Cerebellar nuclear complex (tissue), 1 donor: ENCODE results near the gene KIAA1958.

Source experiments
- DNase-seq, 2 experiments: peaks; one replicate each; lab custom pipeline; 2025; lab: John Stamatoyannopoulos, UW

KIAA1958 gene, protein sequence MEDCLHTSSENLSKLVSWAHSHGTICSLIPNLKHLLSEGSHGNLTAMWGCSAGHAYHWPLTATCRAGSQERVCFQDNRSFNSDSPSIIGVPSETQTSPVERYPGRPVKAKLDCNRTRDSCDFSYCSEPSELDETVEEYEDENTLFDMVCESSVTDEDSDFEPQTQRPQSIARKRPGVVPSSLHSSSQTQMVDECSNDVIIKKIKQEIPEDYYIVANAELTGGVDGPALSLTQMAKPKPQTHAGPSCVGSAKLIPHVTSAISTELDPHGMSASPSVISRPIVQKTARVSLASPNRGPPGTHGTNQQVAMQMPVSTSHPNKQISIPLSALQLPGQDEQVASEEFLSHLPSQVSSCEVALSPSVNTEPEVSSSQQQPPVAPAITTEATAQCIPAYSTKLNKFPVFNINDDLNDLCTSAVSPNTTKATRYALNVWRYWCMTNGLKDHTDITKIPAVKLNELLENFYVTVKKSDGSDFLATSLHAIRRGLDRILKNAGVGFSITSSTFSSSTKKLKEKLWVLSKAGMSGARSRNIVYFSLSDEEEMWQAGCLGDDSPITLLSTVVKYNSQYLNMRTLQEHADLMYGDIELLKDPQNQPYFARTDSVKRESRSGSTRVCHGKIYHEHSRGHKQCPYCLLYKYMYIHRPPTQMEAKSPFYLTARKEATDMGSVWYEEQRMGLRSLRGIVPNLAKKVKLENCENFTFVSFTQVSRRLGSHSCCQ

DNA sequence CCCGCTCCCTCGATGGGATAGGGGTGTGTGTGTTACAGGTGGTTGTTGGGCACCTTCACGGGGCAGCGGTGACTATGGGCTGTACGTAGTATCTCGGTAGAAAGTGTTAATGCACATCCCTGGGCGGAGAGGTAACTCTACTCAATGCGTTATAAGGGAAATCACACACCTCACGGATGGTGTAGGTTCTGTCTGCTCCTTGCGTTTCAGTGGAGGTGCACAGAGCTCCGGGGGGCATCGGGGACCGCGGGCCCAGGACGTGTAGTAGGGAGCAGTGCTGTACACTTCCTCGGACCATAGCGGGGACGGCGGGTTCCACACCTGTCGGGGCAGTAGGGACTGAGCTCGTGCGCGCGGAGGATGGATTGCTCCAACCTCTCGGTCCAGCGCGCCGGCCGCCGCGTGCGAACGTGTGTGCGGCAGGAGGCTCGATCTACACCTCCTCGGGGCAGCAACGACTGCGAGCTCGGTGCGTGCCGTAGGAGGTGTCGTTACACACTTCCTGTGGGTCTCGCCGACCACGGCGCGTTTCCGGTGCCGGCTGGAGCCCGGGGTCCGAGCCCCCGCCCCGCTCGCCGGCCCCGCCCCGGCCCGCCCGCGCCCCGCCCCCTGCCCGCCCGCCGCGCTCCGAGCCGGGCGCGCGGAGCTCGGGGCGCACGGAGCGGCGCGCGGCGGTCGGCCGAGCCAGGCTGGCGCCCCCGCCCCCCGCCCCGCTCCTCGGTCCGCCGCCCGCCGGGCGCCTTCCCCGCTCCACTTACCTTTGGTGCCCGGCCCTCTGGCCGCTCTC lies at the start of gene KIAA1958:
KIAA1958 (plus strand) TSS at position 607 of the 787 bp plus-strand sequence. CDS start 87,254 bp downstream, outside the sequence.
- no peak for DNase-seq

DNA sequence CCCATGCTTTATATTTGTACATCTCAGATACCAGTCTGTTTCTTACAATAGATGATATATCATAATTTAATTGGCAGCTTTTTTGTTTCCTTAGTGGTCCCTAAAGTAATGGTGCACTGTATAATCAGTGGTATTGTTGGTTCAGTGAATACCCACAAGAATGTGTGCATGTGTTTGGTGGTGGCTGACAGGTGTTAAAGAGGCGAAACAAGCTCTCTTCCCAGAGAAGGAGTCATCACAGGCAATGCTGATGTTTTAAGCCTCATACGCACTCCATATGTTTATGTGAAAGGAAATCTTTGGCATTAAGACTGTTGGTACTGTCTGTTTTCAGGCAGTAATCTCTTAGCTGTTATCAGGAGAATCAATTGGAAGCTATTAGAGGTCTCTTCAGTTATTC lies 49.2 kb upstream of the KIAA1958 start:
- no peak for DNase-seq

DNA sequence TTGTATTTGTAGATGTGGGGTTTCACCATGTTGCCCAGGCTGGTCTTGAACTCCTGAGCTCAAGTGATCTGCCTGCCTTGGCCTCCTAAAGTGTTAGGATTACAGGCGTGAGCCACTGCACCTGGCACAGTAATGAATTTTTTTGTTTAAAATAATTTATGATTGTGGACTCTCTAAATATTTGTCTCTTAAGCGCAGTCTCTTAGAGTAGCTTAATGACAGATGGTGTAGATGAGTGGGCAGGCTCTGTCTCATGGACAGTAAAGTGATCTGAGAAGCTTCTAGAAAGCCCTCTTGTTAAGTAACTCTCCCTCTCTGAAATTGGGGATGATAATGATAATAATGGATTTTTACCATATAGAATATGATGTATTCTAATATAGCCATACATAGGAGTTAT lies 47.5 kb upstream of the KIAA1958 start:
- DNase-seq = no peak

DNA sequence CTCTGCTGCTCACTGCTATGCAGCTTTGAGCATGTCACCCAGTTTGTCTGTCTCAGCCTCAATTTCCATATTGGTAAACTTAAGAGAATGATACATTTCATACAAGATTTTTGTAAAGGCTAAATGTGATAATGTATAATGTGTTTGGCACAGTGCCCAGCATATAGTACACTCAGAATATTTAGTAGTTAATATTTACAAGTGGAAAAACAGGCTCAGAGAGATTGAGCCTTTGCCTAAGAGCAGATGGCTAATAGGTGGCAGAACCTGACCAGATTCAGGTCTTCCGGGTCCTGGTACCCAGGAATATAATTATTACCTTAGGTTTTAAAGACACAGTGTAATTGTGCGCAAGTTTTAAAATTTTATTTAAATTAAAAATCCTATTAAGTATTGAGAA lies 46.8 kb upstream of the KIAA1958 start:
- DNase-seq = no peak

DNA sequence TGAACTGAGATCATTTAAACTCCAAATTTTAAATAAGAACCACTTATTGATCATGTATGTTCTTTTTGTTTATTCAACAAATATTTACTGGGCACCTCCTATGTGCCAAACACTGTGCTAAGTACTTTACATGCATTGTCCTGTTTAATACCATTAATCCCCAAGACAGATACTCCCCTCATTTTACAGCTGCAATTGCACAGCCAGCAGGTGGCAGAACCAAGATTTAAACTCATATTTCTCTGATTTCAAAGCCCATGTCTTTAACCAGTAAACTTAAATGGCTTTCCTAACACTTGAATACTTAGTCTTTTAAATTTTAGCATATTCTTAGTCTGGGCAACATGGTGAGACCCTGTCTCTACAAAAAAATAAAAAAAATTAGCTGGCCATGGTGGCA lies 43.4 kb upstream of the KIAA1958 start:
- DNase-seq = no peak

DNA sequence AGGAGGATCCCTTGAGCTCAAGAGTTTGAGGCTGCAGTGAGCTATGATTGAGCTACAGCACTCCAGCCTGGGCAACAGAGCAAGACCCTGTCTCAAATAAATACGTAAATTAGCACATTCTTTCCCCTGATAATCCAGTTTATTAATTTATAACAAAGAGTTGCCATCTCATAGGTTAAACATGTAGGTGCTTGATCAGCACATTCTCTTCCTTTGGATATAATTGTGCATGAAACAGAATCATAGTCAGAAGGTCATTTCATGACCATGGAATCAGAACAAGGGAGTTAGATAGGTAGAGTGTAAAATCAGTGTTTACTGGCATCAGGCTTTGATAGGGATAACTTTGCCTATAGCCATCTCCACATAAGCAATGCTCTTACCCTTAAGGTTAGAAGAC lies 43.0 kb upstream of the KIAA1958 start:
- no peak for DNase-seq

DNA sequence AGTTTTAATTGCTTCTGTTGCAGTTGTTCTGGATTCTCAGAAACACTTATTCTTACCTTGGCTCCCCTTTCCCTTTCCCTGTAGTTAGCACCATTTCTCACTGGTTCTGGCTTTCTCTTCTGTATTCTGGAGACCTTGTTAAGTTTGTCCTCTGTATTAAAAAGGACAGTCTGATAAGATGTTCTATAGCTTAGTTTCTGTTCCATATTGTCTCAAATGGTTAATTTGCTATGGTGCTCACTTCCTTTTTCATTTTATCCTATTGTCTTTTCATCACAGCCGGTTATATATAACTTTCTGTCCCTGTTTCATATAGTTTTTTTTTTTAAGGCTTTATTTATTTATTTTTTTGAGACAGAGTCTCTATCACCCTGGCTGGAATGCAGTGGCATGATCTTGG lies 41.4 kb upstream of the KIAA1958 start:
- DNase-seq = no peak

DNA sequence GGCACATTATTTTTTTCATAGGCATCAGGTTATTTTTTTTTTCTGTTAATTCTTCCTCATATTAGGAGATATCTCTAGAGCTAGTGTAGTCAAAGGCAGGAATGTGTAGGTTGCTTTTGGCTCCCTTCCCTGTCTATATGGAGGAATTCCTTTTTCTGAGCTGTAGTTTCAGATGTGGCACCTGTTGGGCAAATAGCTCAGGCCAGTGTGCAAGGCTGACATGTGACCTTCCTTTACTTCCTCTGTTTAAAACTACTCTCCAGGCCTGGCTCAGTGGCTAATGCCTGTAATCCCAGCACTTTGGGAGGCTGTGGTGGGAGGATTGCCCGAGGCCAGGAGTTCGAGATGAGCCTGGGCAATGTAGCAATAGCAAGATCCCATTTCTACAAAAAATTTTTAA lies 40.5 kb upstream of the KIAA1958 start:
- DNase-seq = no peak

DNA sequence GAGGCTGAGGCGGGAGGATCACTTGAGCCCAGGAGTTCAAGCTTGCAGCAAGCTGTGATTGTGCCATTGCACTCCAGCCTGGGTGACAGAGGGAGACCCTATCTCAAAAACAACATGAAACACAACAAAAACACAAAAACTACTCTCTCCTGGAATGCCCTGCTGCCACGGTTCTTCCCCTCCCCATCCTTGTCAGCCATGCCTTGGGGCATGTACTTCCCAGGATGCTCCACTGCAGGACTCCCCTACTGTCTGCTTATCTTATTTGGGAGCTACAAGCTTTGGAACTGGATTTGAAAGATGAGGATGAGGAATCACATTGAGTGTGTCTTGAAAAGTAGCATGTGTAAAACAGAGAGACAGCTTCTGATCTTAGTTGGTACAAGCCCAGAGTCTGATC lies 40.1 kb upstream of the KIAA1958 start:
- no peak for DNase-seq

DNA sequence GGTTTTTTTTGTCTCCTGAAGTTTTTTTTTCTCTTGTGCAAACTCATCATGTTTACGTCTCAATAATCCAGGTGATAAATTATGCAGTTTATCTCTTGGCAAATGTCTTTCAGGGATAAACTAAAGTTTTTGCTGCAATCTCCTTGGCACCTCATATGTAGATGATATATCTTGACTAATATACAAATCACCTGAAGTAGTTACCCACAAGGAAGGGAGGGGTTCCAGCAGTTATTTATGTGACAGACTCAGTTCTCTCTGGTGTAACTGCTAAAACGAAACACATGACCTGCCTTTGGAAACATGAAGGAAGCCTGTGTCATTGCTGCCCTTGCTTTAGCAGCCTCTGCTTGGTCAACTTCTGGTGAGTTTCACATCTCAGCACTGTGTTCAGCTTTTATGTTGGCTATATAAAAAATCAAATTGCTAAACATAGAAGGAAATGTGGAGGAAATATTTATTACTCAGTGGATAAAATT lies 39.3 kb upstream of the KIAA1958 start:
- no peak for DNase-seq

DNA sequence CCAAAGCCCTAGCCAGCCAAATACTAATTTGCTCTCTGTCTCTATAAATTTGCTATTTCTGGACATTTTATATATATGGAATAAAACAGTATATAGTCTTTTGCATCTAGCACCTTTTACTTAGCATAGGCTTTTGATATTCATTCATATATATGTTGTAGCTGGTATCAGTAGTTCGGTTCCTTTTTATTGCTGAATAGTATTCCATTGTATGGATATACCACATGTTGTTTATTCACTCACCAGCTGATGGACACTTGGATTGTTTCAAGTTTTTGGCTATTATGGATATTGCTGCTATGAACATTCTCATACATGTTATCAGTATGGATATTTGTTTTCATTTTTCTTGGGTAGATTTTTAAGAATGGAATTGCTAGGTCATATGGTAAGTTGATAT lies 23.8 kb upstream of the KIAA1958 start:
- DNase-seq = no peak

DNA sequence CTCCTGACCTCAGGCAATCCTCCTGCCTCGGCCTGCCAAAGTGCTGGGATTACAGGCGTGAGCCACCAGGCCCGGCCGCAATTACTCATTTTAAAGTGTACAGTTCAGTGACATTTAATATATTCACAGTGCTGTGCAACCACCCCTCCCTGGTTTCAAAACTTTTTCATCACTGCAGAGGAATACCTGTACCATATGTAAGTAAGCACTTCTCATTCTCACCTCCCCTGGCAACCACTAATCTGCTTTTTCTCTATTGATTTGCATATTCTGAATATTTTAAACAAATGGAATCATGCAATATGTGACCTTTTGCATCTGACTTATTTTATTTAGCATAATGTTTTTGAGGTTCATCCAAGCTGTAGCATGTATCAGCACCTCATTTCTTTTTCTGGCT lies 21.3 kb upstream of the KIAA1958 start:
- DNase-seq = no peak

DNA sequence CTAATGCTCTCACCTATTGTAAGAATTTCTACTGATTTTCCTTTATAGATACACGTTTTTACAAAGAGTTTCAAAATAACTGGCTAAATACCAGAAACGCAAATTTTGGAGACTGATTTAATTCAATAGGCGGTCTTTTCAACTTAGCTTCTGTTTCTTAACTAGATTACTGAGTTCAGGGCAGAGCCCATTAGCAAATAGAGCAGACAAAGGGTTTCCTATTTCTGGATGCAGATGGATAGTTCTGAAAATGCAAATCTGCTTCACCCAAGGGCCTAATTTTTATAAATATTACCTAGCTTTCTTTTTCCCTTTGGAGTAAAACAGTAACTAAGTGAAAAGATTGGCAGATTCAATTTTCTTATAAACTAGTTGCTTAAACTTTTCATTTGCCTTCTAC lies 13.6 kb upstream of the KIAA1958 start:
- no peak for DNase-seq

DNA sequence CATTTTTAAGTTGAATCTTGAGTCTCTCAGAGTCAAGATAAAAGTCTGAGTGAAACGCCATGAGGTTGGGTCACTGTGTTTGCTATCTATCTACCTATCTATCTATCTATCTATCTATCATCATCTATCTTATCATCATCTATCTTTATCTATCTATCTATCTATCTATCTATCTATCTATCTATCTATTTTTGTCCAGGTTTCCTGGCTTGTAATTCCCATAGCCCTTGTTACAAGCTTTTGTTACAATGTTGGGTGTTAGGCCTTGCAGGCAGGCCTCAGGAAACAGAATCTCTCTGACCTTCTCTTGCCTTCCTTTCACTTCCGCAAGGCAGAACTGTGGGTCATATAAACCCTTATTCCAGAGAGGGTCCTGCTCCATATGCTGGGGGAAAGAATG lies 12.6 kb upstream of the KIAA1958 start:
- DNase-seq = no peak

DNA sequence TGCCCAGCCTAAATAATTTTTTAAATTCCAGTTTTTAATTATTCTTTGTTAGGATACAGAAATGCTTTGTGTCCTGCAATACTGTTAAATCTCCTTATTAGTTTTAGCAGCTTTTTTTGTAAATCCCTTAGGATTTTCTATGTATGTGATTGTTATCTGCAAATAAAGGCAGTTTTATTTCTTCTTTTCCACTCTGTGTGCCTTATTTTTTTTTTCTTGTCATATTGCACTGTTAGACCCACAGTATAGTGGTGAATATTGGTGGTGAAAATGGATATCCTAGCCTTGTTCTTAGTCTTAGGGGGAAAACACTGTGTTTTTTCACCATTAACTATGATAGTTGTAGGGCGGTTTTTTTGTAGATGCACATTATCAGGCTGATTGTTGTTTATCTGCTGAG lies 11.3 kb upstream of the KIAA1958 start:
- no peak for DNase-seq

DNA sequence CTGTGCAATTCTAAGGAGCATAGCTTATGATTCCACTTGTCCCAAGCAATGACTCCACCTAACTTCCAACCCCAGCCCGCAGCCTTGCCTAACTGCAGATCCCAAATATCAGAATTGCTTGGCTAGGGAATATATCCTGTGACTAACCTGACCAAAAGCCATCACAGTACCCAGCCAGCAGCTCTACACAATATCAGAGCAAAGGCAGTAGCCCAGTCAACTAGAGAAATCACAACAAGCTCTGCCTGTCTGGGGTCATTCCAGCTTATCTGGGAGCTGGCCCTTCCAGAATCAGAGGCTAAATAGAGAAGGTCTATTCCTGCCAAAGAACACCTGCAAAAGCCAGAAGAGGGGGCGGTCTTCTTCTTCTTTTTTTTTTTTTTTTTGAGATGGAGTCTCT lies 9.3 kb upstream of the KIAA1958 start:
- DNase-seq = no peak

DNA sequence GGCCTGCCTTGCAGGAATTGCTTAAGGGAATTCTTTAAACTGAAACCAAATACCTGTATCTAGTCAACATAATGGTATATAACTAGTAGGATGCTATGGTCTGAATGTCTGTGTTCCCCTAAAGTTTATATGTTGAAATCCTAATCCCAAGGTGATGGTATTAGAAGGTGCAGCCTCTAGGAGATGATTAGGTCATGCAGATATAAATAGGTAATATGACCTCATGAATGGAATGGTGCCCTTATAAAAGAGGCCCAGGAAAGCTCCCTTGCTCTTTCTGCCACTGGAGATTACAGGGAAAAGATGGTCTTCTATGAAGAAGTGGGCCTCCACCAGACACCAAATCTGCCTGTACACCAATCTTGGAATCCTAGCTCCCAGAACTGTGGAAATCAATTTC lies 7.4 kb upstream of the KIAA1958 start:
- DNase-seq = no peak

DNA sequence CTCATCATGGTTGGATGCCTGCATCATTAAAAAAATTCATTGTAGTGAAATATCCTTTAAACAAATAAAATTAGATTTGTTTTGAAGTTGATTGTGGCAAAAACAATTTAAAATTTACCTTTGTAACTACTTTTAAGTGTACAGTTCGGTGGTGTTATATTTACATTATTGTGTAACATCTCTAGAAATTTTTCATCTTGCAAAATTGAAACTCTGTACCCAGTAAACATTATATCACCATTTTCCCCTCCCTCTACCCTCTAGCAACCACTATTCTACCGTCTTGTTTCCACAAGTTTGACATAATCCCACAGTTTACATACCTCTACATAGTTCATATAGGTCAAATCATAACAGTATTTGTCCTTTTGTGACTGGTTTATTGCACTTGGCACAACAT lies 2.0 kb upstream of the KIAA1958 start:
- no peak for DNase-seq

DNA sequence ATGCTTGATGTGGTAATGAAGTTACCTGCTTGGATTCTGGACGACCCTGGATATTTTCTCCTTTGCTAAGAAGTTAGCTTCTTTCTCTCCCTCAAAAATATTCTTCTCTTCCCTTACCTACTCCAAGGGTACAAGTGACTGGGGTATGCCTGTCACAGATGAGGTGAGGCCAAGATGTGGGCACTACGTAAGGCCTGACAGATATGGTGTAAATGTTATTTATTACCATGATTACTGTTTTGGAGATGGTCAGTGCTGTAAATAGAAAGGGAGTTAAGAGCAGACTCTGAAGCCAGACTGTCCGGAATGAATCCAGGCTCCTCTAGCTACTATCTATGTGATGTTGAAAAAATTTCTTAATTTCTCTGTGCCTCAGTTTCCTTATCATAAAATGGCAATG lies 1.1 kb upstream of the KIAA1958 start:
- DNase-seq = no peak

DNA sequence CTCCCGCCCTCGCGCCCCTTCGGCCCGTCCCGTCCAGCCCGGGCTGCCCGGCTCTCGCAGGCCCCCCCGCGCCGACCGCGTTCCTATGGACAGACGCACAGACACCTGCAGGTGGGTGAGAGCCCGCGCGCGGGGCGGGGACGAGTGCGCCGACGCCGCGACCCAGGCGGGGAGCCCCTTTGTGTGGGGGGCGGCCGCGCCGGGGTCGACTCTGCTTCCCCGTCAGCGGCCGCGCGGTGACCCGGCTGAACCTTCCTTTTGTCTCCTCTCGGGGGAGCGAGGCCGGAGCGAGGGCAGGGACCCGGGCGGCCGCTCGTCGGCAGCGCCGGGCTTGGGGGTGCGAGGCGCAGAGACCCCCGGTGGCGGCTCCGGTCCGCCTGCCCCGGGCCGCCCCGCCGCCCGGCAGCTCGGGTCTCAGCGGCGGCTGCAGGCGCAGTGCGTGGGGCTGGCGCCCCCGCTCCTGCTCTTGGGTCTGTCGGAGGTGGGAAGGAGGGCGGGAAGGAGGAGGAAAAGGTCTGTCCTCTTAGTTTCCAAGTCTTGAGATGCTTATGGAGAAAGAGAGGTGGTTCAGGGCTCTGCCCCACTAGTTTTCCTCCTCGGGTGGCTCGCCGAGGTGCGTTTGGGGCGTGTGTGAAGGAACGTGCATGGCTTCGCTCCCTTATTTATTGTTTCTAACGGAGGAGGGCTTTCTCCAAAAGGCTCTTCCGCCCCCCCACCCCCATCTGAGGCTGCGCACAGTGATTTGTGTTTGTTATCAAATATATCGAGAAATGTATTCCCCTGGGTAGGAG lies 576 bp downstream of the KIAA1958 start:
- peak in 1 of 2 experiments; percentile 14 for DNase-seq

DNA sequence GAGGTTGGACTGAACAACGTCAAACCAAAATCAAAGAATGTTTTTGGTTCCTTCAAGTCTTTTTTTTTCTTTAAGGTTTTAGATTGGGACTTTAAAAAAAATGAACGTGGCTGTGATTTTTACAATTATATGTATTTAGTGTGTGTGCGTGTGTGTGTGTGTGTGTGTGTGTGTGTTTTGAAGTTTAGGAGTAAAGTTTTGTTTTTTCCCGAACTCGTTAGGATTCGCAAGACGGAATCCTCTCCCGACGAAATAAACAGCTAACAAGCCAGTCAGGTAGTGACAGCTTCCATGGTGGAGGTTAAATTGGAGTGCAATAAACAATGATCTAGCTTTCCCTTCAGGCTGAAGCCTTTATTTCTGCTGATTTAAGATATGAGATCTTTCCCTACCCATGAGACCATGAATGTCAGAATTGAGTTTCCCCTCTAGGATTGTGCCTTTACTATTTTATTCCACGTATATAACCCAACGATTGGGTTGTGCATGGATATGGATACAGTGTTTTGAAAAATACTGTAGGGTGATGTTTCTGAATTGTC lies 1.2 kb downstream of the KIAA1958 start:
- DNase-seq = no peak
